Measurements from ENCODE around the gene CHRD.

The CHRD gene

DNA sequence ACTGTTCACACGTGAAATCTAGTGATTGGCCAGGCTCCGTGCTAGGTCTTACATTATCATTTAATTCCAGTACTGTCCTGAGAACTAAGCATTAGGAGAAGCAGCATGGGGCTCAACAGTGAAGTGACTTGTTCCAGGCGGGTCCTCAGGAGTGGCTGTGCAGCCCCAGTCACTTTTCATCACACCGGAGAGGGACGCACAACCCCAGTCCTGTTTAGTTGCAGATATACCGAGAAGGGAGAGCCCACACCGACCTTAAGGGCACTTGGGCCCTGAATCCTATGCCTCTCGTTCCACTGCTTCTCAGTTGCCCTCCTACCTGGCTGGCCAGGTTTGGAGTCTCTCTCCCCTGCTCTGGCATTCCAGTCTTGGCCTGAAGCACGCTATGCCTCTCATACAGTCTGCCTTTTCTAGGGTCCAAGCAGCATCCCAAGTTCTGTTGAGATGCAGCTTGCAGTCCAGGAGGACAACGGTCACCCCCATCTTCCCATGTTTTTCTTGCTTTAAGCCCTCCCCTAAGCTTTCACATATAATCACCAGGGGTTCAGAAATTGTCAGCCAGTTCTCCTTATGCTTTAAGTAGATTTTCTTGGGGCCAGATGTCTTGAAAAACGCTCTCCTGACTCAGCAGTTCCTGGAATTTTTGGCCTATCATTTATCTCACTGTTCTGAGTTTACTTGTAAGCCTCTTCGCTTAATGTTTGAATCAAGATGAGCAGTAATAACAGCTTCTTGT, 32.4 kb upstream of the CHRD start:
- DNase-seq: no peak

DNA sequence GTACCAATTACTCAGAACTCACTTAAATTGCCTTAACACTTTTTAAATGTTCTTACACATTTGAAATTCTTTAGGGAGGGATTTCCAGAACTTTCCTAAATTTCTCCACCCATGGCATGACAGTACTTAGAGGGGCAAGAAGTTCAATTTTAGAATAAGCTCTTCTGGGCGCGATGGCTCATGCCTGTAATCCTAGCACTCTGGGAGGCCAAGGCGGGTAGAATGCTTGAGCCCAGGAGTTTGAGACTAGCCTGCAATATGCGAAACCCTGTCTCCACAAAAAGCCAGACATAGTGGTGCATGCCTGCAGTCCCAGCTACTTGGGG, 31.8 kb upstream of the CHRD start:
- DNase-seq: no peak

DNA sequence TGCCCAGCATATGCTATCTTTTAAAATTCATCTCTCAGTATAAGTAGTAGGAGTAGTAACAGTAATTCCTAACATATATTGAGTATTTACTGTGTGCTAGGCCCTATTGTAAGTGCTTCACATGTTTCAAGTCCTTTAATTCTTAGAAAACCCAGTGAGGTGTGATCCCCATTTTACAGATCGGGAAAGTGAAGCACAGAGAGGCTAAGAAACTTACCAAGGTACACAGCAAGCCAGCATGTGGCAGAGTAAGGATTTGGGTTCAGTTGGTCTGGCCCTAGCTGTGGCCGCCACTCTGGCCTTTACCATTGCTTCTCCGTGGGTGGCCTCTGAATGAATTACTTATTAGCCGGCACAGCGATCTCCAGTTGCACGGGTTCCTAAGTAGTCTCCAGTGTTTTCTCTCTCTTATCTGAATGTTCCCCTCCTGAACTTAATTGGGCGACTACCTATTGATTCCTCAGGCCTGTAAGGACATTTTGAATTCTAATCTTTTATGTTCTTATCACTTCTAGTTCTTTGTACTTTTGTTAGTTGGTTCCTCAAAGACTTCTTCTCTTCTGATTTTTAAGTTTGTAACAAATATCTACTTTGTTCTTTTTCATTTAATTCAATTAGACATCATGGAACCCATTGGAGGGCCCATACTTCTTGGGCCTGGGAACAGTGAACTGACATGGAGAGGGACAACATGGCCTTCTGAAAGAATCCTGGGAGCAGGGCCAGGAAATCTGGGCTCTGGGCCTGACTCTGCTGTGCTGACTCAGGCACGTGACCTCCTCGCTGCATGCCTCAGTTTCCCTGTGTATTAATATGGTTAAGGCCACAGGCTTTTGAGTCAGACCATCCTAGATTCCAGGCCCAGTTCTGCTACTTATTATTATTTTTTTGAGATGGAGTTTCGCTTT, 30.0 kb upstream of the CHRD start:
- DNase-seq: no peak

DNA sequence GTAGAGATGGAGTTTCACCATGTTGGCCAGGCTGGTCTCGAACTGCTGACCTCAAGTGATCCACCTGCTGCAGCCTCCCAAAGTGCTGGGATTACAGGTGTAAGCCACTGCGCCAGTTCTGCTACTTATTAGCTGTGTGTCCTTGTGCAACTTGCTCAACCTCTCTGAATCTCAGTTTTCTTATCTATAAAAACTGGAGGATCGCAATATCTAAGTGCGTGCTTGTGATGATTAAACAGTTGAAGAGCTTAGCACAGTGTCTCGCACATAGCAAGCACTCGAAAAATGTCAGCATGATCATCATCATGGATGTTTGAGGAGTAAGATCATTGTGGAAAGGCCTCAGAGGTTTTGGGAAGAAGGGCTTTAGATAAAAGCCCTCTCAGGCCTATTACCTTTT, 29.2 kb upstream of the CHRD start:
- no peak for DNase-seq

DNA sequence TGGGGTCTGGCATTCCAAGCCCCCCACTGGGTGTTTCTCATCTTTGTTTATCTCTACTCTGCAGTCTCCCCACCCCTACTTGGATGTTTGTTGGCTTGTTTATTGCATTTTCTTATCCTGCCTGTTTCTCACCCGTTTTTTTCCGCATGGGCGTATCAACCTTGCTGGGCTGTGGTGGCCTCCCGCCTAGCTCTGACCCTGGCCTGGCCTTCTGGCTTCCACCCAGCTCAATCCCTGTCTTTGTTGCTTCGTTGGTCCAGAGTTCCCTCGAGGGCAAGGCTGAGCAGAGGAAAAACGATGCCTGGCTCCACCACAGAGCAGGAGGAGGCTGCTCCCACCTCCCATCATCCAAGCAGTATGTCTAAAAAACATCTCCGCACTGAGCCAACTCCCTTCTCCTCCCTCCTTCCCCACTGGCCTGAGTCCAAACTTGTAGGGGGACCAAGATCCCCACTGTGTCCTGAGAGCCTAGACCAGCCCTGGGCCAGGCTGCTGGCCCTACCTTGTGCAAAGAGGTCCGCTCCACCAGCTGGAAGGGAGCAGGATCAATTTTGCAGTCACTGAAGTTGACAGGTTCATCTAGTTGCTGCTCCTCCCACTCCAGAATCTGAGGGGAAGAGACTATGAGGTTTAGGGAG, 28.2 kb upstream of the CHRD start:
- DNase-seq: no peak

DNA sequence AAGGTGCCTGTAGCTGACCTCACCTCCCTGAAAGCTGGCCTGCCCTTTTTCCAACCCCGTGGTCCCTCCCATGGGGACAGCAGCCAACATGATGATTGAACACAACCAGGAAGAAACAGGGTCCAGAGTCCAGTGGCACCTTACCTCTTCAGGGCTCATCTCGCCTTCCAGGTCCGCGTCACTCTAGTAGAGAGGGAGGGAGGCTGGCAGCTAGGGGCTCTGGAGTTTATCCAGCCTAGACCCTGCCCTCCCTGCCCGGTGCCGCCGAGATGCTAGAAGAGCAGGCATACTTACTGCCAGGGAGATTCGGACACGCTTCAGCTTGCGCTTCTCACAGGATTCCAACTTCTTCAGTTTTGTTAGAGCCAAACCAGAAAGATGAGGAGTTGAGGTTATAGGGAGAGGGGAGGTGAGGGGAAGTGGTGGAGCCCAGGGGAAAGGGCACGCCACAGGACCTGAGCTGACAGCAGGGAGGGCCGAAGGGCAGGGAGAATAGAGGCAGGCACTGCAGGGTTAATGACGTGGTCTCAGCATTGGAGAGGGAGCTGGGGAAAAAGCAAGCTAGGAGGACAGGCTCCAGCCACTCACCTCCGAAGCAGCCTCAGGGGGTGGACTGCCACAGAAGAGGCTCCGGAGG, 27.6 kb upstream of the CHRD start:
- no peak for DNase-seq

DNA sequence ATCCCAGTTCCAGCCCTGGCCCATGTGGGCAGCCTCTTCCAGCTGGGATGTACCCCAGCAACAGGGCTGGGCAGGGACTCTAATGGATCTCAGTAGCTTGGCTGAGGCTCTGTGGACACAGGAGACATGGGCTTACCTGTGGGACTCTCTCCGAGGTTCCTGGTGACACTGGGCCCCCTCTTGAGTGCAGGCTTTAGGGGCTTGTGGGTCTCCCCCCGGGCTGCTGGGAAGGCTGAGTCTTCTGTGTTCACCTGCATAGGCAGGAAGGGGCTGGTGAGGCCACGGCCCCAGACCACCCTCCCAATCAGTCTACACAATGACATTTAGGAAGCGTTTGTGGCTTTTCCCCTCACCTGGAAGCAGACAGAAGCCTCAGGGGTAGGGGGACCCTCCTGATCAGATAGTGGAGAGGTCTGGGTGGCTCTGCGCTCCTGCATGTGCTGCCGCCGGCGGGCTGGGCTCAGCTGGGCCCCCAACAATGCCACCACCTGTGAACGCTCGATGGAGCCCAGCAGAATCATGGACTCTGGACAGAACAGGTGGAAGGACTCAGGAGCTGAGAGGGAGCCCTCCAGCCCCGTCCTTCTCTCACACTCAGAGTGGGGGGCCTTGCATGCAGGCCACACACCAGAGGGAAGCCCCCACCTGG, 26.8 kb upstream of the CHRD start:
- no peak for DNase-seq

DNA sequence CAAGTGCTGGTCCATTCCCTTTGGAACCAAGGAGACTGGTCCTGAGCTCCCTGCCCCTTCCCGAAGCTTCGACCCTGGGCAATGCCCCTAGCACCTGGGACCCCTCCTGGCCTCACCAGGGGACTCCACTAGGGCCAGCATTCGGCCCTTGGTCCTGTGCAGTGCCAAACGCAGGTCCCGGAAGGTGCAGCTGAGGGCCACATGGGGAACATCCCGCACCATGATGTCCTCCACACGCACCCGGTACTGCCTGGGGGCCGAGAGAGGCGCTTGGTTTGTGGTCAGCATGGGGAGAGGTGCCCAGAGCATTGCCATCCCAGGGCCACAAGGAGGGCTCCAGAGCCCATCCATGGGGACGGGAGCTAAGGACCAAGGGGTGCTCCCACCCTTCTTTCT, 26.3 kb upstream of the CHRD start:
- no peak for DNase-seq

DNA sequence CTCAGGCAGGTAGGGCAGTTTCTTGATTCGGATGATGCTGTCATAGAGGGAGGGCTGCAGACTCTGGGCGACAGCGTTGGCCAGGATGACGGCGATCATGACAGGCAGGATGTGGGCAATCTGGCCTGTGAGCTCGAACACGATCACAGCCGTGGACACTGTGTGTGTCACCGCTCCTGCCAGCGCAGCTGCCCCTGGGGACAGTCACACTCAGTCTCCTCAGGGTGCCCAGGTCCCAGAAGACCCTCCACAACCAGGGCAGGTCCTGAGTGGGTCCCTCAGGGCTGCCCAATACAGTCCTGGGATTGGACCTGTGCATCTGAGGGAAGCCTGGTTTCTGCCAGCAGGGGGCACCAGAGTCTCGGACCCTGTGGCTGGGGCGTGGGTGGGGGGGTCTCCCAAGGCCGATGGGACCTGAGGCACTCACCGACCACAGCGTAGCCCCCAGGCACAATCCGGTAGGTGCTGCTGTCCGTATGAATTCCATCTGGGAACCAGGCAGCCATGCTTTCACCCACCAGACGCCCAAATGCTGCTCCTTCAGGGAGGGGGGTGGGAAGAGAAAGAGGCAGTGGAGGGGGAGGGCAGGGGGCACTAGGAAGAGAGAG, 25.6 kb upstream of the CHRD start:
- peak; percentile 37 for DNase-seq

DNA sequence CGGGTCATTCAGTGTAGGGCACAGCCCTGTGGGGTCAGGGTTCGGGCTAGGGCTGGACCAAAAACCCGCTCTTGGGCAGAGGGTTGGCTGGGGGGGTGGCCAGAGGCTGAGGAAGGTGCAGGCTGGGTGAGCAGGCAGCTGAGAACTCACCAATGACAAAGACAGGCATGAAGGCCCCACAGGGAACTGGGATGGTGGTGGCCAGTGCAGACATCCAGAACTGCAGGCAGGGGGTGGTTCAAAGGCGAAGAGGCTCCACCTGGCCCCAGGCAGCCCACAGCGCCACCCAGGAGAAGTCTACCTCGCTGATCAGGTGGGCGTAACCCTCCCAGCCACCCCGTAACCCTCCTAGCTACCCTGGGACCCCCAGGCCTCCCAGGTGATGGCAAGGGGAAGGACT, 25.1 kb upstream of the CHRD start:
- DNase-seq: no peak

DNA sequence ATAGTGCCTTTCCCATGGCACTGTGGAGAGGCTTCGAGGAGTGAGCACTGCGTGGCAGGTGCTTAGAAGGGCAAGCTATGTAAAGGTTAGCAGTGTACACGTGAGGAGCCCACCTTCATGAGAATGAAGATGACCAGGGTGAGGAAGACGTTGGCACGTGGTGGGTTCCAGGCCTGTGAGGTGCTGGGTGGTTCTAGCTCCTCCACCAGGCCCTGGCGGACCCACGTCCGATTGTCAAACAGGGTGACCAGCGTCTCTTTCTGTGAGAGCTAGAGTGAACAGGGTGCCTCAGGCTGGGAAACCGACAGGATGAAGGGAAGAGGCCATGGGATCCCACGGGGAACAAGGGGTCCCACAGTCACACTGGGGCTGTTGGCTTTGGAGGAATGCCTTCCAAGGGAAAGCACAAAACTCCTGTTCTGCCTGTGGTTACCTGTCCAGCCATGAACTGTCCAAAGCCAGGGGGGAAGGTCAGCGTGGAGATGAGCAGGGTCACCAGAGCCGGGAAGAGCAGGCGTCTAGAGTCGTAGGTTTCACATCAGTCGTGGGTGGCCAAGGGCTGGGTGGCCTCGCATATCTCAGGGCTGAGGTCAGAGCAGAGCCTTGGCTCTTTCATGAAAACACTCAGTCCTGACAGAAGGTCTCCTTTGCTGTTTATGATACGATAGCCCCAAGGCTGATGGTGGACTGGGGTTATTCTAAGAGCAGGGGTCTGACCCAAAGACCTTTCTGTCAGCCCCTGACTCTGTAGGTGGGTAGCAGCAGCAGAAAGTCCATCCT, 24.4 kb upstream of the CHRD start:
- no peak for DNase-seq

DNA sequence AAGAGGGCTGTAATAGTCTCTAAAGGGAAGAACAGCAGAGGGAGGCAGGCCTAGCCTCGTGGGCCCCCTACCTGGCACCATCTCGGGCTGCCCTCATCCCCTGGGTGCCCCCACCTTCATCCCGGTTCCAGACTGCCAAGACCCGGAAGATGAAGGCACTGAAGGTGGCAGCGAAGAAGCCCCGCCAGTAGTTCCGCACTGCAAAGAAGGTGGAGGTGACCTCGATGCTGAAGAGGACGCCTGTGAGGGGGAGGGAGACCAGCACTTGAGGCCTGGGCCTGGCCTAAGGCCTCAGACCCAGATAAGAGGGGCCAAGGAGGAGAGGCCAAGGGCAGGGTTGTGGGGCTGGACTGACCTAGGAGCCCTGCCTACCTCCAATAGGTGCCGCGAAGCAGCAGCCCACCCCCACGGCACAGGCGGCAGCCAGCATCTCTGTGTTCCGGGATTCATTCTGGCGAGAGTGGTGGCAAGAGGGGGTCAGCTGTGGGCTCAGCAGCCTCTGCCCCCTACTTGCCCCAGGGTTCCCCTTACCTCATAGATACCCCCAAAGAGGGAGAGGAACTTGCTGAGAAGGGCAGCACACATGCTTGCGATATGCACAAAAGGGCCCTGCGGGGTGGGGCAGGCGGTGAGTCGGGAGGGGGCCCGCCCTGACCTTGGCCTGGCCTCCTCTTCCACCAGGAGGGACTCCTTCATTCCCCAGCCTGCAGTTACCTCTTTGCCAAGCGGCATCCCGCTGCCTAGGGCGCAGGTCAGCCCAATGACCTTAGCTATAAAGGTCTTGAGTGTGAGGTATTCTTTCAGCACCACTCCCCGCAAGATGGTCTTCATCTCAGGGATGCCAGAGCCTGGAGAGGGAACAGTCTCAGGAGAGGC, 22.4 kb upstream of the CHRD start:
- DNase-seq: no peak

DNA sequence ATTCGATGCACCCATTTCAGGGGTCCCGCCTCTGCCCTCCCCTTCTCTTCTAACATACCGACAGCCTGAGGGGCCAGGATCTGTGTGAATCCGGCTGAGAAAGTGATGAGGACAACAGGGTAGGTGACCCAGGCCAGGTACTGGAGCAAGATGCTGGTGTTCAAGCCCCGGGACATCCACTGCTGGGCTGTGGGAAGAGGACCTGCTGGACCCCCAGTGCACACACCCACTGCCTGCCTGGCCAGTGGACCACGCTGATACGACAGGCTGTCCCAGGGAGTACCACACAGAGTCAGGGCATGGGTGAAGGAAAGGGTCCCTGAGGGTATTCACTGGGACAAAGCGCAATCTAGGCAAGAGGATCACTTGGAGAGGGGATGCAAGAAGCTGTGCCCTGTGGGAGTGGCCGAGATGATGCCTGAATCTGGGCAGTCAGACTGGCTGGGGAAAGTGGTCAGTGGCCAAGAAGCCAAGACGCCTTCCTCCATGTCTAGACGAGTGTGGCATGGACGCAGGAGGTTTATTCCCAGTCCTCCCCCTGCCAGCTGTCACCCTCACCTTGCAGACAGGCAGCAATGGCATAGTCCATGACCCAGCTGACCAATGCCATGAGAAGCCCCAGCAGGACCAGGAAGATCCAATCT, 21.6 kb upstream of the CHRD start:
- DNase-seq: no peak

DNA sequence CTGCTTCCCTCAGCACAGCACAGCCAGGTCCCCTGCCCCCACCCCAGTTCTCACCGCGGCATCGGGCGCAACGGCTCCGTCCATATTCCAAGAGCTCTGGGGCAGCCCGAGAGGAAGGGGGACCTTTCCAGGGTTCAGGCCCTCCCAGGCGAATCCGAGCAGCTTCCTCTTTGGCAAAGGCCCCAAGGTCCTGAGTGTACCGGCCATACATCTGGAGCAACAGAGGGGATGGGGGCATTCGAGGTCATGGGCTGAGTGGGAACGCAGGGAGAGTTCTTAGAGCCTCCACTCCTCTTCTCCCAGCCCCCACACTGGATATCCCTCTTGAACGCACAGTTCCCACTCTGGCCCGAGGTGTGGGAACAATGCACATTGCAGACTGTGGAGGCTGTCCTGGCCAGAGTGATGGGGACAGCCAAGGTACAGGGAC, 20.9 kb upstream of the CHRD start:
- no peak for DNase-seq

DNA sequence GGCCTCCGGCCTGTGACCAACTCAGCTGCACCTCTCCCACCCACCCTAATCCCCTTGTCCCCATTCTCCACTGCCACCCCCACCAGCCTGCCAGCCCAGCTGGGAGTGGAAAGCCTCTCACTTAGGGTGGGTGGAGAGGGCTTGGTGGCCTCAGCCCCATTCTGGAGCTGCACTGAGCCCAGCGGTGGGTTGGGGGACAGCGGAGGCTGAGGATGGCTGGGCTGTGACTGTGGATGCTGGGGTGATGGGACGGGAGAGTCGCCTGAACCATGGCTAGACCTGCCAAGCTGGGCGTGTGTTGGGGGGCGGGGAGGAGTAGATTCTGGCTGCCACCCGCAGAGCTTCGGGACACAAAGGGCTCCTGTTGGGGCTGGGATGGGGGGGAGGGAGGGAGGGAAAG, 20.2 kb upstream of the CHRD start:
- DNase-seq: no peak

DNA sequence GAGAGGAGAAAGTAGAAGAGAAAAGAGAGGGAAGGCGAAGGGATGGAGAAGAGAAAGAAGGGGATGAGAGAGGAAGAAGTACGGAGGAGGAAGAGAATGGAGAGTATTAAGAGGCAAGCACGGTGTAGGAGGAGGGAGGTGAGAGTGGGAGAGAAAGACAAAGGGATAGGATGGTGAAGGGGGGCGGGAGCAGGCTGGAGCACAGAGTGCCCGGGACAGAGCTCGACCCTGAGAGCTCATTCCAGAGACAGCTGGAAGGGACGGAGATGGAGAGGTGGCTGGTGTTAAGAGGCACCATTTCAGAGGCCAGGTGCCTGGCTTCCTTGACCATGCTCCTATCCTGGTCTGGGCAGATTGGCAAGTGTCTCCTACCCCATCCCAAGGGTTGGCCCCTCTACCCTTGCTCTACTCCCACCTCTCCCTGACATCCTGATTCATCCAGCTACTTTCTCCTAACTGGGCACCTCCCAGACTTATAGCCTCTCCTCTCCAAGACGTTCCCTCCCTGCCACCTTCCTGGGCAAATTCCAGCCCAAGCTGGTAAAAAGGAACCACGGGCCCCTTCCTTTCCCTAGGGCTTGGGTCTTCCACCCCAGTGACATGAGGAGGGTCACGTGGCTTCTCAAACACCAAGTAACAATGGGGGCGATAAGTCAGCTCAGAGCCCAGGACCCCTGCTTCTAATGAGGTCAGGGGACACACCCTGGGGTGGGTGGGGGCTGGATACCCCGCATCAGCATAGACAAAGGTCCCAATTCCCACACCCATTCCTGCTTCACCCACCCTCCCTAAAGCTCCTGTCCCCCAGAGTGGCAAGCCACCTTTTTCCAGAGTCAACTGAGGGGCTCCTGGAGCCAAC, 19.6 kb upstream of the CHRD start:
- no peak for DNase-seq

DNA sequence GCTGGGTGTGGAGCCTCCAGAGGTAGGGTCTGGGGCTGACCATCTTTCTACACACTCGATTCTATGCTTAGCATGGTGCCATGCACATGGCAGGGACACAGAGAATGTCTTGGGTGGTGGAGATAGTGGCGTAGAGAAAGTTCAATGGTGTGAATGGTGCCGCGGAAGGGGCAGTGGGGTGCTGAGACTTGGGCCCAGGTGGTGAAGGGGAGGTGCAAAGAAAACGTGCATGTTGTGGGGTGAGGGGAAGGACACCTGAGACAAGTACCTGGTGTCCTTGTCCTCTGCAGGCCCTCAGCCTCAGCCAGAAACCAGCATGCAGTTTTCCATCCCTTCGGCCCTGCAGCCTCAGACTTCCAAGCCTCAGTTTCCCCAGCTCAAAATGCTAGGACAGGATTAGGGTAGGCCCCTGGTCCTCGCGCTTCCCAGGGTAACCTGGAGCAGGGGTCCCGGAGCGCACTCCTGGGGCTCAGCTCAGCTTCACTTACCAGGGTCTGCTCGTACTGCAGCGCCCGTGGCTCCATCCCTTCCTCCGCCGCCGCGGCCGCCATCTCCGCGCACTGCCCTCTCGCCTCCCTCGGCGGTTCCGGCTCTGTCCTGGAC, 18.8 kb upstream of the CHRD start:
- DNase-seq: no peak

DNA sequence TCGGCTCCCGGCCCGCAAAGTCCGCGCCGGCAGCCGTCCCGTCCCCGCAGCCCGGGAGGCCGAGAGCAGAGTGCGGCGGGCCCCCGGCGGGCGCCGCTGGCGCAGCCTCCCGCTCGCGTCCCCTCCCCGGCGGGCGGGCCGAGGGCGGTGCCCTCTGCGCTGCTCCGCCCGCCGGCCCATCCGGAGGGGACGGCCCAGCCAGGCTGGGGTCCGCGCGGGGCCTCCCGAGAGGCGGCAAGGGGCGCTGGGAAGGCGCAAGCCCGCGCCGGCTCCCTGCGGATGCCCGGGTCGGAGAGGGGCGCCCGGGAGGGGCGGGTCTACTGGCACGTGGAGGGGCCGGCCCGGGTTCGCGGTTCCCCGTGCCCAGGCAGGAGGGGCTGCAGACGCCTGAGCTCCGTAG, 18.3 kb upstream of the CHRD start, which contains the start of the genes CLCN2 and POLR2H:
TSS of gene CLCN2 (minus strand) at position 74 of the 400 bp plus-strand sequence. CDS start 126 bp downstream, outside the sequence.
TSS of gene POLR2H (plus strand) at position 179 of the 400 bp plus-strand sequence. CDS start 1,783 bp downstream, outside the sequence.
- DNase-seq: peak; percentile 33
